ENCODE data around the gene MTIF3.

Gene MTIF3

DNA sequence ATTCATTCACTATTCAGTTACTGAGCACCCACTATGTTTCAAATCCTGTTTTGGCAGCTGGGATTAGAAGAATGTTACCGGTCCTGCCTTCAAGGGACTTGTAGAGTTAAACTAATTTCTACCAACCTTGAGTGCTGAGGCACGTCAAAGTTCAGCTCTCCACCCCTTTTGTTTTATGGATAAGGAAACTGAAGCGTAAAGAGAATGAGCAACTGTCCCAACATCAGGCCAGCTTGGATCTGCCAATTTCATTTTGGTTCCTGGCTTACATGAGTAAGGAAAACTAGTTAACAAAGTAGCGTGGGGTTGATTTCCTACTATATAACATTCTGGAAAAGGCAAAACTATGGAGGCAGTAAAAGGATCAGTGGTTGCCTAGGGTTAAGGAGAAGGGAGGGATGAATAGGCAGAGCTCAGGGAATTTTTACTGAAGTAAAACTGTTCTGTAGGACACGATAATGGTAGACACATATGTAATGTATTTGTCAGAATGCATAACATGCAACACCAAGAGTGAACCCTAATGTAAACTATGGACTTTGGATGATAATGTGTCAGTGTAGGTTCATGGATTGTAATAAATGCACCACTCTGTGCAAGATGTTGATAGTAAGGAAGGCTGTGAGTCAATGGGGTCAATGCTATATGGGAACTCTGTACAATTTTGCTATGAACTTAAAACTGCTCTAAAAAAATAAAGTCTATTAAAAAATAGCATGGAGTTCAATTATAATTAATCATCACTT, 19.9 kb upstream of the MTIF3 start:
- no peaks in the 10 kb centered on the region for H3K9me3 ChIP-seq (ENCODE audit: insufficient read depth, low read depth, low read length)
- H2AFZ ChIP-seq (ENCODE audit: low read length) = no peak overlapping the region
- H3K27me3 ChIP-seq (ENCODE audit: insufficient read depth, low read length, poor library complexity, severe bottlenecking) = no peaks in the 10 kb centered on the region
- H4K20me1 ChIP-seq (ENCODE audit: insufficient read depth, low read length, poor library complexity, severe bottlenecking) = no peaks in the 10 kb centered on the region
- H3K36me3 ChIP-seq (ENCODE audit: insufficient read depth, low read length) = no peaks in the 10 kb centered on the region
- TF ChIP-seq, protein P1, sequence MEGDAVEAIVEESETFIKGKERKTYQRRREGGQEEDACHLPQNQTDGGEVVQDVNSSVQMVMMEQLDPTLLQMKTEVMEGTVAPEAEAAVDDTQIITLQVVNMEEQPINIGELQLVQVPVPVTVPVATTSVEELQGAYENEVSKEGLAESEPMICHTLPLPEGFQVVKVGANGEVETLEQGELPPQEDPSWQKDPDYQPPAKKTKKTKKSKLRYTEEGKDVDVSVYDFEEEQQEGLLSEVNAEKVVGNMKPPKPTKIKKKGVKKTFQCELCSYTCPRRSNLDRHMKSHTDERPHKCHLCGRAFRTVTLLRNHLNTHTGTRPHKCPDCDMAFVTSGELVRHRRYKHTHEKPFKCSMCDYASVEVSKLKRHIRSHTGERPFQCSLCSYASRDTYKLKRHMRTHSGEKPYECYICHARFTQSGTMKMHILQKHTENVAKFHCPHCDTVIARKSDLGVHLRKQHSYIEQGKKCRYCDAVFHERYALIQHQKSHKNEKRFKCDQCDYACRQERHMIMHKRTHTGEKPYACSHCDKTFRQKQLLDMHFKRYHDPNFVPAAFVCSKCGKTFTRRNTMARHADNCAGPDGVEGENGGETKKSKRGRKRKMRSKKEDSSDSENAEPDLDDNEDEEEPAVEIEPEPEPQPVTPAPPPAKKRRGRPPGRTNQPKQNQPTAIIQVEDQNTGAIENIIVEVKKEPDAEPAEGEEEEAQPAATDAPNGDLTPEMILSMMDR (conservative IDR thresholded peaks at IDR 0.05; ENCODE audit: low read length) = no peak
- no peak for TF ChIP-seq EZH2phosphoT487 (IDR thresholded peaks at IDR 0.05; ENCODE audit: borderline replicate concordance)
- H3F3A ChIP-seq (ENCODE audit: low read depth) = no peaks in the 10 kb centered on the region
- no peak overlapping the region for H3K4me3 ChIP-seq (ENCODE audit: low read length, poor library complexity, severe bottlenecking)
- no peak overlapping the region for H3K9ac ChIP-seq (ENCODE audit: low read depth, low read length, poor library complexity, severe bottlenecking)
- no peak overlapping the region for H3K4me2 ChIP-seq (ENCODE audit: low read depth, low read length, poor library complexity, severe bottlenecking)
- H3K79me2 ChIP-seq (ENCODE audit: insufficient read depth, low read length) = no peaks in the 10 kb centered on the region
- no peaks in the 10 kb centered on the region for H3K9me2 ChIP-seq (replicated peaks; ENCODE audit: low read depth, low read length)
- H3K4me1 ChIP-seq (ENCODE audit: insufficient read depth, low read length, poor library complexity, severe bottlenecking) = peaks cover 28% of the 10 kb centered on the region

DNA sequence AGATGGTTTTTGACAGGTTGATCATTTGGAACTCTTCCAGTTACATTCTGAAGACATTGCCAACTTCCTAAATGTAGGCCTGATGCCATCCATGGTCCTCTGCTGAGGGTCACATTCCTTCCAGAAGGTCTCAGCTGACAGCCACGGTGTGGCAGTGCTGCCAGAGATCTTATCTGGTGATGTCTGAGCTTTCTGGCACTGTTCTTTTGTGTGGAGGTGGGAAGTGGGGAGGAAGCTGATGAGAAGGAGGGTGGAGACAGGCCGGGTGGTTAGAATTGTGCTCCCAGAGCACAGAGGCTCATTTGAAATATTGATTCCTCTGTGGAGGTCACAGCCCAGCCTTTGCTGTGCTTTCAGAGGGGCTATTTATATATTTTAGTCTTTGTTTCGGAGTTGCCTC, 16.1 kb upstream of the MTIF3 start:
- Histone ChIP-seq H3K4me3 (ENCODE audit: low read length, poor library complexity, severe bottlenecking) (no peak overlapping the region), H3K9me2 (replicated peaks; ENCODE audit: low read depth, low read length) (no peaks in the 10 kb centered on the region), H3K9ac (ENCODE audit: low read depth, low read length, poor library complexity, severe bottlenecking) (no peak overlapping the region), H3K4me1 (ENCODE audit: insufficient read depth, low read length, poor library complexity, severe bottlenecking) (peaks cover 9% of the 10 kb centered on the region), H2AFZ (ENCODE audit: low read length) (peak overlapping the region; percentile 66; the same call in 1 of the 2 replicates), H4K20me1 (ENCODE audit: insufficient read depth, low read length, poor library complexity, severe bottlenecking) (no peaks in the 10 kb centered on the region), H3K9me3 (ENCODE audit: insufficient read depth, low read depth, low read length) (no peaks in the 10 kb centered on the region), H3K4me2 (ENCODE audit: low read depth, low read length, poor library complexity, severe bottlenecking) (no peak overlapping the region), H3K36me3 (ENCODE audit: insufficient read depth, low read length) (no peaks in the 10 kb centered on the region), H3K79me2 (ENCODE audit: insufficient read depth, low read length) (no peaks in the 10 kb centered on the region), H3K27me3 (ENCODE audit: insufficient read depth, low read length, poor library complexity, severe bottlenecking) (no peaks in the 10 kb centered on the region), H3F3A (ENCODE audit: low read depth) (no peaks in the 10 kb centered on the region)
- TF ChIP-seq, protein P1 (conservative IDR thresholded peaks at IDR 0.05; ENCODE audit: low read length) = no peak
- TF ChIP-seq EZH2phosphoT487 (IDR thresholded peaks at IDR 0.05; ENCODE audit: borderline replicate concordance) = no peak

DNA sequence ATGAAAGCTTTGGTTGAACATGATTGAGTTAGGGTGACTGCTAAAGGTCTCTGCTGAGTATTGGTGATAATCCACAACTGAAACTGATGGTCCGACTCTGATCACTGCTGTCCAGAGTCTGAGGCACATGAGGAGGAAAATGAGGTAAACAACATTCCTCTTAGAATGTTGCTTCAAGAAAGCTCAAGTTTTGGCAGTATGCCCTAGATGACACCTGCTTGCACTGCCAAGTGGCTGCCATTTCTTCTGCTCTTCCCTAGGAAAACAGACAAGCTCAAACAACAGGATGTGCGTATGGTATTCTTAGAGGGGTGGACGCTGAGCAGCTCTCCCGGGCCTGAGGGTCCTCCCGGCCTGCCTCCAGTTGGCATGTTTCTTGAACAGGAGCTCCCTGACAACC, 15.2 kb upstream of the MTIF3 start:
- H4K20me1 ChIP-seq (ENCODE audit: insufficient read depth, low read length, poor library complexity, severe bottlenecking) = no peaks in the 10 kb centered on the region
- H3K9me2 ChIP-seq (replicated peaks; ENCODE audit: low read depth, low read length) = no peaks in the 10 kb centered on the region
- no peaks in the 10 kb centered on the region for H3K79me2 ChIP-seq (ENCODE audit: insufficient read depth, low read length)
- no peaks in the 10 kb centered on the region for H3K9me3 ChIP-seq (ENCODE audit: insufficient read depth, low read depth, low read length)
- H3K36me3 ChIP-seq (ENCODE audit: insufficient read depth, low read length) = no peaks in the 10 kb centered on the region
- H3K4me1 ChIP-seq (ENCODE audit: insufficient read depth, low read length, poor library complexity, severe bottlenecking) = peaks cover 9% of the 10 kb centered on the region
- no peak overlapping the region for H2AFZ ChIP-seq (ENCODE audit: low read length)
- no peaks in the 10 kb centered on the region for H3F3A ChIP-seq (ENCODE audit: low read depth)
- no peak overlapping the region for H3K9ac ChIP-seq (ENCODE audit: low read depth, low read length, poor library complexity, severe bottlenecking)
- H3K4me2 ChIP-seq (ENCODE audit: low read depth, low read length, poor library complexity, severe bottlenecking) = no peak overlapping the region
- no peaks in the 10 kb centered on the region for H3K27me3 ChIP-seq (ENCODE audit: insufficient read depth, low read length, poor library complexity, severe bottlenecking)
- TF ChIP-seq EZH2phosphoT487 (IDR thresholded peaks at IDR 0.05; ENCODE audit: borderline replicate concordance) = no peak
- TF ChIP-seq, protein P1 (conservative IDR thresholded peaks at IDR 0.05; ENCODE audit: low read length) = no peak
- no peak overlapping the region for H3K4me3 ChIP-seq (ENCODE audit: low read length, poor library complexity, severe bottlenecking)
